ENCODE data around the gene NELFB. TPM values are rescaled to one million over a fixed set of nuclear protein-coding genes. Genes with fewer than 3 reads are reported as not detected.

NELFB gene
- total RNA-seq, 1 donor: 47.1 TPM

- H3K4me3 ChIP-seq (ENCODE audit: low read depth, low read length): no peak overlapping the region
- no peak for DNase-seq (ENCODE audit: low read depth)
- TF ChIP-seq CTCF (IDR thresholded peaks at IDR 0.05; ENCODE audit: insufficient read depth, low read depth, low read length): no peak
These were observed 22.6 kb upstream of the NELFB start for GRCh38 chr9:137232510-137232909.

- TF ChIP-seq CTCF (IDR thresholded peaks at IDR 0.05; ENCODE audit: insufficient read depth, low read depth, low read length): no peak
- no peak for DNase-seq (ENCODE audit: low read depth)
- H3K4me3 ChIP-seq (ENCODE audit: low read depth, low read length): no peak overlapping the region
These were observed 21.8 kb upstream of the NELFB start for GRCh38 chr9:137233143-137233980.

GRCh38 chr9:137234055-137234697 is 21.0 kb upstream of the NELFB start:
- no peak for DNase-seq (ENCODE audit: low read depth)

GRCh38 chr9:137234758-137235423 is 20.2 kb upstream of the NELFB start:
- DNase-seq (ENCODE audit: low read depth): no peak
- TF ChIP-seq CTCF (IDR thresholded peaks at IDR 0.05; ENCODE audit: insufficient read depth, low read depth, low read length): no peak
- H3K4me3 ChIP-seq (ENCODE audit: low read depth, low read length): no peak overlapping the region

More at GRCh38 chr9:137234055-137234697, 21.0 kb upstream of the NELFB start:
- TF ChIP-seq CTCF (IDR thresholded peaks at IDR 0.05; ENCODE audit: insufficient read depth, low read depth, low read length): no peak
- H3K4me3 ChIP-seq (ENCODE audit: low read depth, low read length): no peak overlapping the region

- TF ChIP-seq CTCF (IDR thresholded peaks at IDR 0.05; ENCODE audit: insufficient read depth, low read depth, low read length): no peak
- DNase-seq (ENCODE audit: low read depth): no peak
- no peak overlapping the region for H3K4me3 ChIP-seq (ENCODE audit: low read depth, low read length)
These were observed 19.5 kb upstream of the NELFB start for GRCh38 chr9:137235424-137236237.

GRCh38 chr9:137236238-137236935 is 18.7 kb upstream of the NELFB start:
- peak; percentile 72 for DNase-seq (ENCODE audit: low read depth)
- no peak overlapping the region for H3K4me3 ChIP-seq (ENCODE audit: low read depth, low read length)

More at GRCh38 chr9:137236238-137236935, 18.7 kb upstream of the NELFB start:
- peak; percentile 98 for TF ChIP-seq CTCF (IDR thresholded peaks at IDR 0.05; ENCODE audit: insufficient read depth, low read depth, low read length)
